ENCODE results near the gene ESRP2. TPM values are rescaled to one million over a fixed set of nuclear protein-coding genes. Genes with fewer than 3 reads are reported as not detected.

The ESRP2 gene
- total RNA-seq (not detected), polyA plus RNA-seq (under 1 TPM; 0.10 to 0.99 (median 0.33) TPM)

GRCh38 chr16:68235887-68236136 lies at the start of gene ESRP2:
ESRP2 (minus strand) TSS chr16:68236127; CDS start chr16:68236045, 82 bp downstream.
- no peaks in the 10 kb centered on the region for H3K27me3 ChIP-seq (ENCODE audit: control insufficient read depth, insufficient read depth, low read length)
- peak within 1 kb of the TSS; percentile 66 for H3K27ac ChIP-seq (ENCODE audit: insufficient read depth, low read length, poor library complexity, severe bottlenecking)
- H3K4me3 ChIP-seq (ENCODE audit: low read depth, low read length), result peak within 1 kb of the TSS; percentile 37
- no peaks in the 10 kb centered on the region for H3K36me3 ChIP-seq (ENCODE audit: control insufficient read depth, insufficient read depth, low read length)
- H3K9me3 ChIP-seq (ENCODE audit: control insufficient read depth in 2 of 2, low read length in 2 of 2), result no peaks in the 10 kb centered on the region
- Mint-ChIP-seq H3K4me1 (peaks cover 0 to 32% (median 11%) of the 10 kb centered on the region in 4 donors), H3K27me3 (no peaks in the 10 kb centered on the region), H3K27ac (peak within 1 kb of the TSS; percentile 66 to 94 (median 82)), H3K36me3 (peaks cover under 1% of the 10 kb centered on the region), H3K4me3 (peak within 1 kb of the TSS; percentile 96 to 98 (median 96)), H3K9me3 (peaks cover 0 to 2% (median 0%) of the 10 kb centered on the region in 7 donors)
- H3K4me1 ChIP-seq (ENCODE audit: control insufficient read depth, insufficient read depth, low read length, poor library complexity, severe bottlenecking), result peaks cover 32% of the 10 kb centered on the region
- ATAC-seq (ENCODE audit: low read depth in 2 of 2), result no peak
- no peak for DNase-seq

- H3K27ac ChIP-seq (ENCODE audit: insufficient read depth, low read length, poor library complexity, severe bottlenecking), result peak overlapping the region; percentile 74
- H3K4me1 ChIP-seq (ENCODE audit: control insufficient read depth, insufficient read depth, low read length, poor library complexity, severe bottlenecking), result peaks cover 98% of the 10 kb centered on the region
- H3K27ac Mint-ChIP-seq, result peak overlapping the region; percentile 86 to 92 (median 89)
- DNase-seq (no peak), ATAC-seq (ENCODE audit: low read depth in 2 of 2) (no peak)
- H3K4me1 Mint-ChIP-seq, result peaks cover 32 to 100% (median 83%) of the 10 kb centered on the region in 4 donors
- H3K27me3 Mint-ChIP-seq, result no peaks in the 10 kb centered on the region
- no peaks in the 10 kb centered on the region for H3K9me3 ChIP-seq (ENCODE audit: control insufficient read depth in 2 of 2, low read length in 2 of 2)
- H3K36me3 Mint-ChIP-seq, result peaks cover 60% of the 10 kb centered on the region
- H3K36me3 ChIP-seq (ENCODE audit: control insufficient read depth, insufficient read depth, low read length), result peaks cover 26% of the 10 kb centered on the region
- peak overlapping the region; percentile 77 to 88 (median 84) for H3K4me3 Mint-ChIP-seq
- no peaks in the 10 kb centered on the region for H3K9me3 Mint-ChIP-seq
- peak overlapping the region; percentile 82 for H3K4me3 ChIP-seq (ENCODE audit: low read depth, low read length)
- H3K27me3 ChIP-seq (ENCODE audit: control insufficient read depth, insufficient read depth, low read length), result no peaks in the 10 kb centered on the region
These were observed 49.8 kb upstream of the ESRP2 start for GRCh38 chr16:68285683-68286082.

DNA sequence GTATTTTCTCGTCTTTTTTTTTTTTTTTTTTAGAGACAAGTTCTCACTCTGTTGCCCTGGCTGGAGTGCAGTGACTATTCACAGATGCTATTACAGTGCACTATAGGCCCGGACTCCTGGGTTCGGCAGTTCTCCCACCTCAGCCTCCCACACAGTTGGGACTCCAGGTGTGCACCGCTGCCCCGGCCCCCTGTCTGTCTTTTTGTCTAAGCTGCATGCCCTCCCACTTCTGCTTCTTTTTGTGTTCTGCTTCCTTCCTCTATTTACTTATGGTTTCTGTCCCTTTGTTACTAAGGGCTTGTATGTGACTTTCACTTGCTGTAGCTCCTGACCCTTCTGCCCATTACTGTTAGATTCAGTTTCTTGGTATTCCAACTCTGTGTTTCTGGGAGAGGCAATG lies 48.9 kb upstream of the ESRP2 start:
- Mint-ChIP-seq H3K36me3 (peaks cover 59% of the 10 kb centered on the region), H3K4me3 (peak overlapping the region; percentile 77 to 93 (median 86)), H3K9me3 (no peaks in the 10 kb centered on the region), H3K4me1 (peaks cover 32 to 97% (median 81%) of the 10 kb centered on the region in 4 donors), H3K27ac (peak overlapping the region; percentile 86 to 92 (median 89)), H3K27me3 (no peaks in the 10 kb centered on the region)
- Histone ChIP-seq H3K4me3 (ENCODE audit: low read depth, low read length) (peak overlapping the region; percentile 82), H3K36me3 (ENCODE audit: control insufficient read depth, insufficient read depth, low read length) (peaks cover 21% of the 10 kb centered on the region), H3K27ac (ENCODE audit: insufficient read depth, low read length, poor library complexity, severe bottlenecking) (peak overlapping the region; percentile 74), H3K9me3 (ENCODE audit: control insufficient read depth in 2 of 2, low read length in 2 of 2) (no peaks in the 10 kb centered on the region), H3K4me1 (ENCODE audit: control insufficient read depth, insufficient read depth, low read length, poor library complexity, severe bottlenecking) (peaks cover 98% of the 10 kb centered on the region), H3K27me3 (ENCODE audit: control insufficient read depth, insufficient read depth, low read length) (no peaks in the 10 kb centered on the region)
- peak in 1 of 3 donors; percentile 43 for DNase-seq
- peak in 1 of 2 donors; percentile 3 for ATAC-seq (ENCODE audit: low read depth in 2 of 2)

- peak in 1 of 3 donors; percentile 54 for DNase-seq
- H3K4me1 Mint-ChIP-seq, result peaks cover 28 to 97% (median 75%) of the 10 kb centered on the region in 4 donors
- peaks cover 56% of the 10 kb centered on the region for H3K36me3 Mint-ChIP-seq
- Histone ChIP-seq H3K27me3 (ENCODE audit: control insufficient read depth, insufficient read depth, low read length) (no peaks in the 10 kb centered on the region), H3K9me3 (ENCODE audit: control insufficient read depth in 2 of 2, low read length in 2 of 2) (no peaks in the 10 kb centered on the region), H3K4me3 (ENCODE audit: low read depth, low read length) (peak overlapping the region; percentile 82), H3K27ac (ENCODE audit: insufficient read depth, low read length, poor library complexity, severe bottlenecking) (peak overlapping the region; percentile 74), H3K36me3 (ENCODE audit: control insufficient read depth, insufficient read depth, low read length) (peaks cover 21% of the 10 kb centered on the region), H3K4me1 (ENCODE audit: control insufficient read depth, insufficient read depth, low read length, poor library complexity, severe bottlenecking) (peaks cover 98% of the 10 kb centered on the region)
- peak overlapping the region; percentile 86 to 92 (median 89) for H3K27ac Mint-ChIP-seq
- H3K4me3 Mint-ChIP-seq, result peak overlapping the region; percentile 77 to 93 (median 86)
- no peaks in the 10 kb centered on the region for H3K9me3 Mint-ChIP-seq
- no peaks in the 10 kb centered on the region for H3K27me3 Mint-ChIP-seq
- ATAC-seq (ENCODE audit: low read depth in 2 of 2), result no peak
These were observed 48.1 kb upstream of the ESRP2 start for GRCh38 chr16:68283801-68284598.

DNA sequence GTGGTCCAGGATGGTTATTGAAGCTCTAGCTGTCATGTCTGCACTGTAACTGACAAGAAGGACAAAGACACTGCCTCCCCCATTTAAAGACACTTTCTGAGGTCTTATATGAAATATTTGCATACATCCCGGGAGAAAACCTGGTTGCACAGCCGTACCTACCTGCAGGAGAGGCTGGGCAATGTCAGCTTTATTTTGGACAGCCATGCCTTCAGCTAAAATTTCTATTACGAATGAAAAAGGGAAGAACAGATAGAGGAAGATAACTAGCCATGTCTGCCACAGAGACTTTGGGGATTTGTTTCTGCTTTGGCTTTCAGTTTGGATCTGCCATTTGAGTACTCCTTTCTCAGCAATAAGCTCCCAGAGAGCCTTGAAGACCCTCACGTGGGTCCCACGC lies 47.4 kb upstream of the ESRP2 start:
- peaks cover 56% of the 10 kb centered on the region for H3K36me3 Mint-ChIP-seq
- H3K4me1 Mint-ChIP-seq, result peaks cover 28 to 91% (median 72%) of the 10 kb centered on the region in 4 donors

DNA sequence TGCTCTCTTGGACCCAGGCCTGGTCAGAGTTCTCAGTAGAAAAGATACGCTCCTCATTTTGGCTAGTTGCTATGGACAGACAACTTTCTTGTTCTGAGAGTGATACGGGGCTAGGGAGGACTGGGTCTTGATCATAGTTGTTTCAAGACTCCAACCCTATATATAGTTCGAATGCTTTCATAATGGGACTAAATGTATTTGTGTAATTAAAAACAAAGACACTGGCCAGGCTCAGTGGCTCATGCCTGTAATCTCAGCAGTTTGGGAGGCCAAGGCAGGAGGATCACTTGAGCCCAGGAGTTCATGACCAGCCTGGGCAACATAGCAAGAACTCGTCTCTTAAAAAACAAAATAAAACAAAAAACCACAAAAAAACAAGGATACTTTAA lies 46.1 kb upstream of the ESRP2 start:
- ATAC-seq (ENCODE audit: low read depth in 2 of 2), result no peak
- peaks cover 11% of the 10 kb centered on the region for H3K36me3 ChIP-seq (ENCODE audit: control insufficient read depth, insufficient read depth, low read length)
- Mint-ChIP-seq H3K36me3 (peaks cover 45% of the 10 kb centered on the region), H3K27ac (peak overlapping the region; percentile 89 to 95 (median 92)), H3K9me3 (no peaks in the 10 kb centered on the region), H3K4me1 (peaks cover 21 to 79% (median 59%) of the 10 kb centered on the region in 4 donors), H3K4me3 (peak overlapping the region in 3 of 4 donors; percentile 74 to 85 (median 76)), H3K27me3 (no peaks in the 10 kb centered on the region)
- H3K4me3 ChIP-seq (ENCODE audit: low read depth, low read length), result peak overlapping the region; percentile 54
- no peak for DNase-seq
- H3K4me1 ChIP-seq (ENCODE audit: control insufficient read depth, insufficient read depth, low read length, poor library complexity, severe bottlenecking), result peaks cover 83% of the 10 kb centered on the region
- H3K9me3 ChIP-seq (ENCODE audit: control insufficient read depth in 2 of 2, low read length in 2 of 2), result no peaks in the 10 kb centered on the region
- peak overlapping the region; percentile 58 for H3K27ac ChIP-seq (ENCODE audit: insufficient read depth, low read length, poor library complexity, severe bottlenecking)
- H3K27me3 ChIP-seq (ENCODE audit: control insufficient read depth, insufficient read depth, low read length), result no peaks in the 10 kb centered on the region

More for the DNA sequence above, 47.4 kb upstream of the ESRP2 start:
- Histone ChIP-seq H3K4me1 (ENCODE audit: control insufficient read depth, insufficient read depth, low read length, poor library complexity, severe bottlenecking) (peaks cover 91% of the 10 kb centered on the region), H3K9me3 (ENCODE audit: control insufficient read depth in 2 of 2, low read length in 2 of 2) (no peaks in the 10 kb centered on the region), H3K4me3 (ENCODE audit: low read depth, low read length) (peak overlapping the region; percentile 82), H3K36me3 (ENCODE audit: control insufficient read depth, insufficient read depth, low read length) (peaks cover 19% of the 10 kb centered on the region), H3K27me3 (ENCODE audit: control insufficient read depth, insufficient read depth, low read length) (no peaks in the 10 kb centered on the region), H3K27ac (ENCODE audit: insufficient read depth, low read length, poor library complexity, severe bottlenecking) (peak overlapping the region; percentile 74)
- Mint-ChIP-seq H3K27ac (peak overlapping the region; percentile 86 to 92 (median 89)), H3K27me3 (no peaks in the 10 kb centered on the region), H3K9me3 (no peaks in the 10 kb centered on the region), H3K4me3 (peak overlapping the region; percentile 77 to 93 (median 86))
- ATAC-seq (ENCODE audit: low read depth in 2 of 2), result no peak
- no peak for DNase-seq

- Mint-ChIP-seq H3K27me3 (no peaks in the 10 kb centered on the region), H3K36me3 (peaks cover 43% of the 10 kb centered on the region)
- peak in 2 of 3 donors; percentile 37 to 49 for DNase-seq
These were observed 45.6 kb upstream of the ESRP2 start for GRCh38 chr16:68281368-68282063.

More at GRCh38 chr16:68281368-68282063, 45.6 kb upstream of the ESRP2 start:
- H3K27me3 ChIP-seq (ENCODE audit: control insufficient read depth, insufficient read depth, low read length), result no peaks in the 10 kb centered on the region
- peaks cover 83% of the 10 kb centered on the region for H3K4me1 ChIP-seq (ENCODE audit: control insufficient read depth, insufficient read depth, low read length, poor library complexity, severe bottlenecking)
- H3K9me3 ChIP-seq (ENCODE audit: control insufficient read depth in 2 of 2, low read length in 2 of 2), result no peaks in the 10 kb centered on the region
- peak overlapping the region; percentile 58 for H3K27ac ChIP-seq (ENCODE audit: insufficient read depth, low read length, poor library complexity, severe bottlenecking)
- H3K4me3 ChIP-seq (ENCODE audit: low read depth, low read length), result peak overlapping the region; percentile 54
- peak overlapping the region; percentile 89 to 95 (median 92) for H3K27ac Mint-ChIP-seq
- no peak for ATAC-seq (ENCODE audit: low read depth in 2 of 2)
- no peaks in the 10 kb centered on the region for H3K9me3 Mint-ChIP-seq
- peaks cover 21 to 79% (median 58%) of the 10 kb centered on the region in 4 donors for H3K4me1 Mint-ChIP-seq
- peaks cover 11% of the 10 kb centered on the region for H3K36me3 ChIP-seq (ENCODE audit: control insufficient read depth, insufficient read depth, low read length)
- peak overlapping the region; percentile 74 to 85 (median 78) for H3K4me3 Mint-ChIP-seq

Data from CD4-positive, CD25-positive, alpha-beta regulatory T cell (primary cell).